GM10248 (cell line): ENCODE results near the gene SATB2.

Experiments
- CTCF ChIA-PET: fragments of 300-600 bp; sonication (Branson Sonifier 250); formaldehyde crosslinking; extraction: SDS; loops from one replicate; lab custom pipeline; 2021; ENCODE audit warnings: antibody characterized with exemption; lab: Yijun Ruan, JAX
- POLR2A ChIA-PET: fragments of 350-650 bp; sonication (Branson Sonifier 250); formaldehyde crosslinking; extraction: SDS; loops from one replicate; lab custom pipeline; 2020; ENCODE audit warnings: antibody characterized with exemption; lab: Yijun Ruan, JAX
- DNase-seq: peaks from one replicate; pipeline ENCODE4 v3.0.0; 2012; ENCODE audit errors: extremely low spot score
- CTCF ChIP-seq: IDR thresholded peaks from 2 replicates; pipeline ENCODE4 v1.5.1; 2012; ENCODE audit warnings: mild to moderate bottlenecking, low read depth; ENCODE audit errors: extremely low read depth, missing control alignments, control extremely low read depth

SATB2 gene

DNA sequence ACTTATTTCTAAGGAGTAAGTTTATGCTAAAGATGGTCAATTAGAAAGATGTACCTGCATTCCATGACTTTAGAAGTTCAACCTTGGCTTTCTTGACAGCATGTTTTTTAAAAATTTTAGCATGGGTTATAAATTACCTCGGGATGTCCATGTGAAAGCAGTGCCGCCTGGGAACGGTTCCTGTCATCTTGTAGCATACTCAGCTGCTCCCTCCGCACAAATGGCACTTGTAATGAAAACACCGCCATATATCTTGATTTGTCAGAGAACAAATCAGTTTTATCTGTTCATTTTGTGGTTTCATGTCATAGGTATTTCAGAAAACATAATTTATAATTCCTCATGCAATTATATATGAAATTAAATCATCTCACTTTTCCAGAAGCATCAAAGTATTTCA is 38.3 kb downstream of the SATB2 start:
- ChIA-PET POLR2A (no interaction called here), CTCF (no interaction called here)

DNA sequence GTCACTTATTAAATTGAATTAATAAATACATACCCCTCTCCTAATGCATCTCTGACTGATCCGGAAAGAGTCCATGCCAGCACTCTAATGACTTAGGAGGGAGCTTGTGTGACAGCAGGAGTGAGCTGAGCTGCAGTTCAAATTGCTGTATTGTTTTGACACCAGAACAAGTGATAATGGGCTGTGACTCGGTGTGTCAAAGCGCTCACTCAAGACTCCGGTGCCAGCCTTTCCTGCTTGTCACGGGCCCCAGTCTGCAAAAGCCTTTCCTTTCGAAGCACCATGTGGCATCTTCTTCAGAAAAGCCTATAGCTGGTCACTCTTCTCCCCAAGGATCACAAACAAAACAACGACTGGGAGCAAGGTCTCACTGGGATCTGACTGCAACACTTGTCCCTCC is 43.3 kb downstream of the SATB2 start:
- DNase-seq = no peak
- ChIA-PET CTCF (no interaction called here), POLR2A (no interaction called here)
- TF ChIP-seq CTCF = no peak

More for the DNA sequence above, 38.3 kb downstream of the SATB2 start:
- no peak for TF ChIP-seq CTCF
- DNase-seq = no peak

GRCh38 chr2:199414001-199414400 is 43.7 kb downstream of the SATB2 start:
- DNase-seq = no peak
- CTCF ChIA-PET = no interaction called here
- POLR2A ChIA-PET = no interaction called here
- TF ChIP-seq CTCF = no peak

- TF ChIP-seq CTCF = no peak
- DNase-seq = no peak
- CTCF ChIA-PET = no interaction called here
- POLR2A ChIA-PET = no interaction called here
Observed at GRCh38 chr2:199409759-199410529, 47.8 kb downstream of the SATB2 start.

DNA sequence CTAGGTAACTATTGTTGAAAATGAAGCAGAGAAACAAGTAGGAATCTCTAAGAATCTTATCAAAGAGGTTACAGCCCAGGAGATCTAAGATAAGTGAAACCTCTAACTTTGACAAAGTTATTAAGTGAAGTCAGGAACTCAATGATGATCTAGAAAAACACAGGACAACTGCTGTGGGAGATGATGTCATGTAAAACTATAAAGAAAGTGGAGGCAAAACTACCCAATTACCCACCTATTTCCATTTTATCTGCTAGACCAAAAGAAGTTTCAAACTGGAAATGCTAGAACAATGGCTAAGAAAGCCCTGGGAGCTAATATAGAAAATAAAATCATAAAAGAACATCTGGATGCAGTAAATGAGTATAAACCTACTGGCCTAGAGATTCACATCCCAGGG is 50.3 kb downstream of the SATB2 start:
- ChIA-PET CTCF (no interaction called here), POLR2A (no interaction called here)
- TF ChIP-seq CTCF = no peak
- no peak for DNase-seq

GRCh38 chr2:199405241-199405640 is 52.5 kb downstream of the SATB2 start:
- TF ChIP-seq CTCF = no peak
- DNase-seq = no peak
- ChIA-PET CTCF (no interaction called here), POLR2A (no interaction called here)

GRCh38 chr2:199404841-199405240 is 52.9 kb downstream of the SATB2 start:
- TF ChIP-seq CTCF = no peak
- POLR2A ChIA-PET = no interaction called here
- CTCF ChIA-PET = no interaction called here
- no peak for DNase-seq
